ENCODE data around the gene SYNE1. TPM values are rescaled to one million over a fixed set of nuclear protein-coding genes. Genes with fewer than 3 reads are reported as not detected.
A peak's percentile ranks its signal among the peaks of the same experiment; 100 is the strongest.
"Not testable (repeated sequence)": the region's sequence is repeated elsewhere in the genome, so short reads cannot be mapped to it uniquely, and the experiment has no call there.

SYNE1 gene
- total RNA-seq, 1 experiment from 2014 or later, result 6.5 TPM

GRCh38 chr6:152499931-152500330 is 137.2 kb downstream of the SYNE1 start (continued):
- TF ChIP-seq FOXJ3 (CRISPR knock-in tag; IDR thresholded peaks at IDR 0.05; ENCODE audit: borderline replicate concordance) (no peak), ZNF121 (CRISPR knock-in tag; IDR thresholded peaks at IDR 0.05) (no peak)
- TF ChIP-seq, protein P1, sequence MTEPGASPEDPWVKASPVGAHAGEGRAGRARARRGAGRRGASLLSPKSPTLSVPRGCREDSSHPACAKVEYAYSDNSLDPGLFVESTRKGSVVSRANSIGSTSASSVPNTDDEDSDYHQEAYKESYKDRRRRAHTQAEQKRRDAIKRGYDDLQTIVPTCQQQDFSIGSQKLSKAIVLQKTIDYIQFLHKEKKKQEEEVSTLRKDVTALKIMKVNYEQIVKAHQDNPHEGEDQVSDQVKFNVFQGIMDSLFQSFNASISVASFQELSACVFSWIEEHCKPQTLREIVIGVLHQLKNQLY (CRISPR knock-in tag; IDR thresholded peaks at IDR 0.05), result no peak
- TF ChIP-seq, protein P2, sequence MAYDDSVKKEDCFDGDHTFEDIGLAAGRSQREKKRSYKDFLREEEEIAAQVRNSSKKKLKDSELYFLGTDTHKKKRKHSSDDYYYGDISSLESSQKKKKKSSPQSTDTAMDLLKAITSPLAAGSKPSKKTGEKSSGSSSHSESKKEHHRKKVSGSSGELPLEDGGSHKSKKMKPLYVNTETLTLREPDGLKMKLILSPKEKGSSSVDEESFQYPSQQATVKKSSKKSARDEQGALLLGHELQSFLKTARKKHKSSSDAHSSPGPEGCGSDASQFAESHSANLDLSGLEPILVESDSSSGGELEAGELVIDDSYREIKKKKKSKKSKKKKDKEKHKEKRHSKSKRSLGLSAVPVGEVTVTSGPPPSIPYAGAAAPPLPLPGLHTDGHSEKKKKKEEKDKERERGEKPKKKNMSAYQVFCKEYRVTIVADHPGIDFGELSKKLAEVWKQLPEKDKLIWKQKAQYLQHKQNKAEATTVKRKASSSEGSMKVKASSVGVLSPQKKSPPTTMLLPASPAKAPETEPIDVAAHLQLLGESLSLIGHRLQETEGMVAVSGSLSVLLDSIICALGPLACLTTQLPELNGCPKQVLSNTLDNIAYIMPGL (CRISPR knock-in tag; IDR thresholded peaks at IDR 0.05), result no peak

DNA sequence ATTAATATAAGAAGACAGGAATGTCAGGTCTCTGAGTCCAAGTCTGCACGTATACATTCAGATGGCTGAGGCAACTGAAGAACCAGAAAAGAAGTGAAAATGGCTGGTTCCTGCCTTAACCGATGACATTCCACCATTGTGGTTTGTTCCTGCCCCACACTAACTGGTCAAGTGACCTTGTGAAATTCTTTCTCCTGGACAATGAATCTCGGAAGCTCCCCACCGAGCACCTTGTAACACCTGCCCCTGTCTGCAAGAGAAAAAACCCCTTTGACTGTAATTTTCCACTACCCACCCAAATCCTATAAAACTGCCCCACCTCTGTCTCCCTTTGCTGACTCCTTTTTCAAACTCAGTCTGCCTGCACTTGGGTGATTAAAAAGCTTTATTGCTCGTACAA is 140.4 kb downstream of the SYNE1 start:
- no peak overlapping the region for H3K4me3 Mint-ChIP-seq
- H3K9me3 Mint-ChIP-seq, result no peaks in the 10 kb centered on the region
- DNase-seq (ENCODE audit: low spot score) (peak; percentile 12), ATAC-seq (no peak; the same call in 1 of the 2 replicates)
- no peaks in the 10 kb centered on the region for H3K36me3 Mint-ChIP-seq
- H3K4me1 Mint-ChIP-seq, result peaks cover 15% of the 10 kb centered on the region
- no peak for TF ChIP-seq ESRRA (CRISPR knock-in tag; IDR thresholded peaks at IDR 0.05; ENCODE audit: borderline replicate concordance)
- no peak for TF ChIP-seq ZNF263 (CRISPR knock-in tag; IDR thresholded peaks at IDR 0.05; ENCODE audit: low read depth)
- no peak for TF ChIP-seq RELA (CRISPR knock-in tag; IDR thresholded peaks at IDR 0.05; ENCODE audit: borderline replicate concordance)
- no peak for TF ChIP-seq CBFB (CRISPR knock-in tag; IDR thresholded peaks at IDR 0.05; ENCODE audit: low read depth)
- TF ChIP-seq ETV6 (CRISPR knock-in tag; IDR thresholded peaks at IDR 0.05), result no peak
- no peak for TF ChIP-seq SMAD3 (CRISPR knock-in tag; IDR thresholded peaks at IDR 0.05; ENCODE audit: borderline replicate concordance)
- TF ChIP-seq ARID4B (CRISPR knock-in tag; IDR thresholded peaks at IDR 0.05; ENCODE audit: borderline replicate concordance), result no peak
- no peak for TF ChIP-seq ZNF121 (CRISPR knock-in tag; IDR thresholded peaks at IDR 0.05)
- TF ChIP-seq ZNF396 (CRISPR knock-in tag; IDR thresholded peaks at IDR 0.05; ENCODE audit: borderline replicate concordance), result no peak
- TF ChIP-seq ZNF317 (CRISPR knock-in tag; IDR thresholded peaks at IDR 0.05; ENCODE audit: borderline replicate concordance, low read depth), result no peak
- no peak for TF ChIP-seq CTCF (IDR thresholded peaks at IDR 0.05)
- no peak for TF ChIP-seq ATF1 (CRISPR knock-in tag; IDR thresholded peaks at IDR 0.05)
- no peak for TF ChIP-seq IRF2 (CRISPR knock-in tag; IDR thresholded peaks at IDR 0.05; ENCODE audit: borderline replicate concordance, low read depth)
- TF ChIP-seq RORB (CRISPR knock-in tag; IDR thresholded peaks at IDR 0.05), result no peak
- TF ChIP-seq GABPB1 (CRISPR knock-in tag; IDR thresholded peaks at IDR 0.05), result no peak
- no peak for TF ChIP-seq MAX (CRISPR knock-in tag; IDR thresholded peaks at IDR 0.05)
- TF ChIP-seq TCF7 (CRISPR knock-in tag; IDR thresholded peaks at IDR 0.05; ENCODE audit: low read depth), result no peak
- TF ChIP-seq NR2C2 (CRISPR knock-in tag; IDR thresholded peaks at IDR 0.05), result no peak
- TF ChIP-seq ZNF423 (CRISPR knock-in tag; IDR thresholded peaks at IDR 0.05), result no peak
- TF ChIP-seq TP53 (CRISPR knock-in tag; IDR thresholded peaks at IDR 0.05), result no peak
- POLR2A ChIA-PET, result interaction anchor here (0.6 kb wide), 1 partner anchor 100 kb away, joined by 3 read pairs; no protein-coding TSS in a partner anchor
- no peaks in the 10 kb centered on the region for H3K27me3 Mint-ChIP-seq (ENCODE audit: low read depth)
- H3K27ac Mint-ChIP-seq, result no peak overlapping the region
- CTCF ChIA-PET, result no interaction called here

- peaks cover 15% of the 10 kb centered on the region for H3K4me1 Mint-ChIP-seq
- H3K9me3 Mint-ChIP-seq; H3K36me3 Mint-ChIP-seq; H3K27ac Mint-ChIP-seq; H3K27me3 Mint-ChIP-seq (ENCODE audit: low read depth); POLR2A ChIA-PET; ATAC-seq; H3K4me3 Mint-ChIP-seq; CTCF ChIA-PET; DNase-seq (ENCODE audit: low spot score): not testable (repeated sequence)
Measured at GRCh38 chr6:152495456-152495855, 141.7 kb downstream of the SYNE1 start.

GRCh38 chr6:152492281-152492680 is 144.9 kb downstream of the SYNE1 start:
- H3K4me3 Mint-ChIP-seq; H3K27ac Mint-ChIP-seq; H3K27me3 Mint-ChIP-seq (ENCODE audit: low read depth); POLR2A ChIA-PET; ATAC-seq; H3K36me3 Mint-ChIP-seq; CTCF ChIA-PET; DNase-seq (ENCODE audit: low spot score); H3K9me3 Mint-ChIP-seq: not testable (repeated sequence)
- peaks cover 11% of the 10 kb centered on the region for H3K4me1 Mint-ChIP-seq

Measured in WTC11 (cell line).